NCI-H146 (cell line): ENCODE data around the gene OVOL2.
"Not testable (repeated sequence)": the region's sequence is repeated elsewhere in the genome, so short reads cannot be mapped to it uniquely, and the experiment has no call there.

Experiments
- DNase-seq: peaks from one replicate; lab custom pipeline; 2025; lab: John Stamatoyannopoulos, UW

Gene OVOL2

DNA sequence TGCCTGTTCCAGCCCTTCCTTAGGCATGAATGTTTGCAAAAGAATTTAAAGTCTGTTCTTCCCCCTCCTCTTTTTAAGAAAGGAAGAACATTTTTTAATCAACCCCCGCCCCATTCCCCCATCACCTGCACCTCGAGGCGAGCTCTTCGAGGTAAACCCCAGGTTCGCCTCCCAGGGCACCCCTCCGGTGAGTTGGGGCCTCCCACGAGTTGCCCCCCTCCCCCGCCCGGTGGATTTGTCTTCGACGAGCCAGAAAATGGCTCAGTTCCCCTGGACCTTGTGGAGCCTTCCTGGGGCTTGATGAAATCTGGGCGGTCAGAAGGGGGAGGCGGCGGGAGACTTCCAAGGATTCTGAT is 256 bp upstream of the OVOL2 start:
- DNase-seq, result peak; percentile 74

DNA sequence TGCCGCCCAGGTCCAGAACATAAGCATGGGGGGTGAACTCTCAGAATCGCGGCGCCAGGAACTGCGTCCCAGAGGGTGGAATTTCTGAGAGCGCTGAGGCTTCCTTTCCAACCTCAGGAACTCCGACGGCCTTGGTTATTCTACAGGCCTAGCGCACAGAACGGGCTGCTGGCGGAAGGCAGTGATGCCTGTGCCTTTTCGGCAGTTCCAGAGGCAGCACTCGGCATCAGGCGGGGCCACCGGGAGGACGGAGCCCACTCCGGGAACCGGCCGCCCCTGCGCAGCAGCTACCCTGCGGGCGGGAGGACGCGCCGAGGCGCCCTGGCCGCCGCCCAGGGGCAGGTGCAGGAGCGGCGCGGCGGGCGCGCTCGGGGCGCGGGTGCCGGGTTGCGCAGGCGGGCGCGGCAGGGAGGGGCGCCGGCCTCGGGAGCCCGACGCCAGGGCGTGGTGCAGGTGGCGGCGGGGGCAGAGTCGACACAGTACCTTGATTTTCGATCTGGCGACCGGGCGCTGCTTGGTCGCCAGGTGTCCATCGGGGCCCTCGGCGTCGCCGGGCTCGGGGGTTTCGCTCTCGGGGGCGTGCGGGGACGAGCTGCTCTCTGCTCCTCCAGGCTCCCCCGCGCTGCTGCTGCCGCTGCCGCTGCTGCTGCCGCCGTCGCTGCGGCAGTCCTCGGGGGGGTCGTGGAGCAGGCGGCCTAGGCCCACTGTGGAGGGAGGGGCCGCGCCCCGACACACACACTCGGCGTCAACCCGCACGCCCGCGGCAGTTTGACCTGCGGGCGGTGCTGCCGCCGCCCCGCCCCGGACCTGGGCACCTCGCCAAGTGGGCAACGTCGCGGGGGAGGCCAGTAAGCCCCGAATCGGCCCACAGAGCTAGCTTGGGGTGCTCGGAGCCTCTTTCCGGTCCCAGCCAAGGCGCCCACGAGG is 1.3 kb downstream of the OVOL2 start:
- peak; percentile 80 for DNase-seq

DNA sequence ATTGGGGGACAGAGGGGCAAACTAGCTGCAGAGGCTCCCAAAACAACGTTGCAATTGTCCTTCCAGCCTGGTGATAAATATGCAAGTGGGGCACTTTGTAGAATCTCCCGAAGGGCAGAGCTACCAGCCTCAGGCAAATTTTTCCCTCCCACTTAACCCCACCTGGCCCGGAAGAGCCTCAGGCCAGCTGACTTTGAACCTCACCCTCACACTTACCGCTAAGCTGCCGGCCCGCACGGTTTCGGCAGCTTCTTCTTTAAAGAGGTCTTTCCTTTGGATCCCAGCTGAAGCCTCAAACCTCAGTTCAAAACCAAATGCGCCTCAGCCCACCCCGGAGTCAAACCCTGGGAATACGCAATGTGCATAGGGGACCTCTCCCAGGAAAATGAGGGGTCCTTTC is 2.5 kb downstream of the OVOL2 start:
- no peak for DNase-seq

DNA sequence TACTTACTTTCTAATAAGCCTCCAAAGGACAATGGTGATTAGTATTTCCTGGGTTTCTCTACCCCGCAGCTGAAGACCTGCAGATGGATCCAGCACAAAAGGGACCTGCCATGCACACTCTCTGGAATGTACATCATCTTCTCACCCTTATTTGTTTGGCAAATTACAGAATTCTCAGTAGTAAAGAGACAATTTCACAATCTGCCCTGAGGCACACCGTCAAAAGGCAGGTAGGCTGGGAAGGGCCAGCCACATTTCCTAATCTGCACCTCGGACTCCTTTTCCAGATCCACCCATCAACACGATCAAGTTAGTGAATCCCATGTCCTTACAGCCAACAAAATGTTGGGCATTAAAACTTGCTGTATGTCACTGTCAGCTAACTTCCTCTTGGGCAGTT is 4.9 kb downstream of the OVOL2 start:
- DNase-seq, result no peak

DNA sequence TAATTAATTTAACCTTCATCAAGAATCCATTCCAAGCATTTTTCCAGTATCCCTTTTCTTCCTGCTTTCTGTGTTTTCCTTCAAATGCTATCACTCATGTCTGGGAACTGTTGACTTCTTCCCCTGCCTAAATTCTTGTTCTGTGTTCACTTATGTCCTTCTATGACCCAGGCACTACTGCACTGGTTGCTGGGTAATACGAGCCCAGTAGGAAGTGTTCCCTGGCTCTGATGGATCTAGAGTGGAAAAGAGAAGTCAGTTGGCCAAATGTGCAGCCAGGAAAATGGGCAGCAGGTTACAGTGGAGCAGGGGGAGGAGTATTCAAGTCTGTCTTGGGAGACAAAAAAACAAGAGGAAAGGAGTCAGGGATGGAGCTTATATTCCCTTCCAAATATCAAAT is 7.1 kb downstream of the OVOL2 start:
- DNase-seq, result no peak

DNA sequence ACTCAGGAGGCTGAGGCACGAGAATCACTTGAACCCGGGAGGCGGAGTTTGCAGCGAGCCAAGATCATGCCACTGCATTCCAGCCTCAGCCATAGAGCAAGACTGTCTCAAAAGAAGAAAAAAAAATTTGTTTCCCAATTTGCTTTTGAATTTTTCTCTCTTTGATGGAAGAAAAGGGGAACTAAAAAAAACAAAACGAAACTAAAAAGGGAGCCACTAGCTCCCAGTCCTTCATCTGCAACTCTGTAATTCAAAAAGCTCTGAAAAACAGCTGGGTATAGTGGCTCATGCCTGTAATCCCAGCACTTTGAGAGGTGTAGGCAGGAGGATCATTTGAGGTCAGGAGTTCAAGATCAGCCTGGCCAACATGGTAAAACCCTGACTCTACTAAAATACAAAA is 9.5 kb downstream of the OVOL2 start:
- no peak for DNase-seq

DNA sequence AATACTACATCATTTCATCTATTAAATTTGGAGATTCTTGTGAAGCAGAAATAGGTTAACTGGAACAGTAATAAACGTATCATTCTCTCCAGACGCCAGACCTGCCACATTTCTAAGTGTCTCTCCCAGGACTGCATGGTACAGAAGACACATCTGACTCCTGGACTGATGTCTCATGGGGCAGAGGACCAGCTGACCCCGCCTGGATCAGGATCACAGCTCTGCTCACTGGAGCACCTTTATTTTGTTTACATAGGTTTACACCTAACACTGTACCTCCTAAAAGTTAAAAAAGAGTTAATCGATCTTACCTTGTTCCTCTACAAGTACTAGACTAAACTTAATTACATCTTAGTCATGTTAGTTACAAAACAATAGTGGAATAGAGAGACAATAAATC is 11.2 kb downstream of the OVOL2 start:
- no peak for DNase-seq

DNA sequence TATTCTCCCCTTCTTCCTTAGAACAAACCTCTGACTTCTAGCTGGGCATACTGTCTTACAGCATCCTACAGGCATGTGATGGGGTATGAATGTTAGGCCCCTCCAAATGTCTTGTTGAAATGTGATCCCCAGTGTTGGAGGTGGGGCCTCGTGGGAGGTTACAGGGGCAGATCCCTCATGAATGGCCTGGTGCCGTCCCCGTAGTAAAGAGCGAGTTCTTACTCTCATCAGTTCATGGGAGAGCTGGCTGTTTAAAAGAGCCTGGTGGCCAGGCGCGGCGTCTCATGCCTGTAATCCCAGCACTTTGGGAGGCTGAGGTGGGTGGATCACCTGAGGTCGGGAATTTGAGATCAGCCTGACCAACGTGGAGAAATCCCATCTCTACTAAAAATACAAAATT is 15.5 kb downstream of the OVOL2 start:
- no peak for DNase-seq

DNA sequence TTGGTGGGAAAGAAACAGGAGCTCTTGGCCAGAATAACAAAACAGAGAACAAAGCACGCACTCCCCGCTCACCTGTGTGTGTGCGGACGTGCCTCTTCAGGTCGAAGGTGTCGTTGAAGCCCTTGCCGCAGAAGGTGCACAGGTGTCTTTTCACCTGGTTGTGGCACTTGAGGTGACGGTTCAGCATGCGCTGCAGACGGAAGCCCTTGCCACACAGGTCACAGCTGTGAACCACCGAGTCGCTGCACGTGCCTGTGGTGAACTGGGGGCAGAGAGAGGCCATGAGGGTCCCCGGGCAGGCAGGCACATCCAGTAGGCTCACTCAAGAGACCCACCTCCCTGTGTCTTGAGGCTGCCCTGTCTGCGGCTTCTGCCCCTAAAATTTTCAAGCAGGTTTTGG is 16.3 kb downstream of the OVOL2 start:
- DNase-seq, result no peak

DNA sequence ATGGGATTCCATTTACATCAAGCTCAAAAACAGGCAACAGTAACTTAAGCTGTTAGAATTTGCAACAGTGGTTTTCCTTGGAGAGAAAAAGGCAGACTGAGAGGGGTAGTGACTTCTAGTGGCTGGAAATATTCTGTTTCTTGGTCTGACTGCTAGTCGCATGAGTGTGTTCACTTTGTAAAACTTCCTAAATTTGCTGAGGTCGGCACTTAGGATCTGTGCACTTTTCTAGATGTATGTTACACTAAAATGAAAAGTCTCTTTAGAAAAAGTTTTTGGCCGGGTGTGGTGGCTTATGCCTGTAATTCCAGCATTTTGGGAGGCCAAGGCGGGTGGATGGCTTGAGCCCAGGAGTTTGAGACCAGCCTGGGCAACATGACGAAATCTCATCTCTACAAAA is 18.7 kb downstream of the OVOL2 start:
- DNase-seq, result no peak

DNA sequence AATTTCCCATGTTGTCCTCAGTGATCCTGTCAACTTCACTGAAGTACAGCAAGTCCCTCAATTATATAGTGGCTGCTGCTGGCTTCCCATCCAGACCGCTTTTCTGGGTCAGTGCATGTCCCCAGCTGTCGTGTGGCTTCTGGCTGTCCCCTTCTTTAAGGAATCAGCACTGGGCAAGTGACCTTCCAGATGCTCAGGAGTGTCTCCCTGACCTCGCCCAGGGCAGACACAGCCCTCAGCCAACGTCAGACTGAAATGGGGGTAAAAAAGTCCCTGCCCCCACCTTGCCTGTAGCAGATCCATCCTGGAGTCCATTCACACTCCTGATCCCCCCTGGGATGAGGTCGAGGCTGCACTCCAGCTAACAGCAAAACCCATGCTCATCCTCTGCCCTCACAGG is 23.7 kb downstream of the OVOL2 start:
- no peak for DNase-seq

DNA sequence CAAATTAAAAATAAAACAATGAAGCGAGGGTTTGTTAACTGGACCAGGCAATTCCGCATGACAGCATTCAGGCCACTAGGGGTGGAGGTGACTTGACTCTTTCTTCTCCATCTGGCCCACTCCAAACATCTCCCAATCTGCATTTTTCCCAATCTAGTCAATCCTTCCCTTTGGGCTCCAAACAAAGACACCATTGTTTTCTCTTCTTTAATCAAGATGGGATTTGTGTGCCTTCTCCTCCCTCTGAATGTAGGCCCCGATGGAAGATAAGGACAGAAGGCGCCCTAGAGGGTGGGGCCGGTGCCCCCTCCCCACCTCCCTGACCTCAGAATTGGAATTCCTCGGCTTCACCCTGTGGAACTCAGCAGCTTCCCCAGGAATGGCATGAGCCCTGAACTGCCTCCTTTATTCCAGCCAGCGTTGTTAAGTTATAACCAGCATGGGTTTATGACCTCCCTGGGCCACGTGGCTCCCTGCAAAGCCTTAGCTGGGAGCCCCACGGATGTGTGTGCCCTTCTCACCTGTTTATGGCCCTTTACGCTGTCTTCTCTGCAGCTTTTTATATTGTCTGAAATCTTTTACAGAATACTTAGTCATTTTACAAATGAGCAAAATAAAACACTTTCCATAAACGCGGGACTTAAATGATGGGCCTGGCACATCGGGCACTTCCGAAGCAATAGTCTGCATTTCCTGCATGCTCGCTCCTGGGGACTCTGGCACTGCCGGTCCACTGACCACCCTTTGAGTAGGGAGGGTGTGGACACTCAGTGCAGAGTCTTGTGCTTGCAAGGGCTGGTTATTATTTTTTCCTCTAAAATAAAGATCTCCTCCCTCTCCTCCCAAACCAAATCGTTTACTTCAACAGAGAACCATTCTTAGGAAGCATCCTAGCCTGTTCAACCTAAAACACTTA is 24.5 kb downstream of the OVOL2 start:
- no peak for DNase-seq

DNA sequence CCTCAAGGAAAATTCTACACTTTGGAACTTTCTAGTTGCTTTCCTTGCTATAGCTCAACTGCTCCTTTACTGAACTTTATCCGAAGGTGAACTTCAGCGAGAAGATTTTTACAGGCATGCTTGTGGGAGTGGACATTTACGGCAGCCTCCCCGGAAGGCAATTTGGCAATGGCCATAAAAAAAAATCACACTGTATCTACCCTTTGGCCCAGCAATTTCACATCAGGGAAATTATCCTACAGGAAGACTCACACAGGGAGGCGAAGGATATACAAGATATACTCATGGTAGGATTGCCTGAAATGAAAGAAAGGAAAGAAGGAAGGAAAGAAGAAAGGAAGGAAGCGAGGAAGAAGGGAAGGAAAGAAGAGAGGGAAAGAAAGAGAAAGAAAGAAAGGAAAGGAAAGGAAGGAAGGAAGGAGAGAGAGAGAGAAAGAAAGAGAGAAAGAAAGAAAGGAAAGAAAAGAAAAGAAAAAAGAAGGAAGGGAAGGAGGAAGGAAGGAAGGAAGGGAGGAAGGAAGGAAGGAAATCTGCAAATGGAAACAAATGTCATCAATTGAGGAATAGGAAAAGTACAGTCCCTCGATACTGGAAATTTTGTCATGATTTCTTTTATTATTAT is 25.7 kb downstream of the OVOL2 start:
- DNase-seq, result no peak

DNA sequence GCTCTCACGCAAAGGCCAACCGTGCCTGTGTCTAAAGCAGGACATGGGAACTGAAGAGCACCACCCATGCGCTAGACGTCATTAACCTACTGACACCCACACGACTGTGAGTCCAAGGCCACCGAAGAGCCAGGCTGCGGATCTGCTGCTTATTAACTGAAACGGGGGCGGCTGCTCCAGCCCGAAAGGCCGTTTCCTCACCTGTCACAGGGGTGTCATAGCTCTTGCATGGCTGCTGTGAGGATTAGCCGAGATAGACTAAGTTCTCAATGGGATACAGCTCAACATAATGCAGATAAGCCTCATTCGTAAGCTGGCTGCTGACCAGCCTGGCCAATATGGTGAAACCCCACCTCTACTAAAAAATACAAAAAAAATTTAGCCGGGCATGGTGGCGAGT is 26.7 kb downstream of the OVOL2 start:
- no peak for DNase-seq

DNA sequence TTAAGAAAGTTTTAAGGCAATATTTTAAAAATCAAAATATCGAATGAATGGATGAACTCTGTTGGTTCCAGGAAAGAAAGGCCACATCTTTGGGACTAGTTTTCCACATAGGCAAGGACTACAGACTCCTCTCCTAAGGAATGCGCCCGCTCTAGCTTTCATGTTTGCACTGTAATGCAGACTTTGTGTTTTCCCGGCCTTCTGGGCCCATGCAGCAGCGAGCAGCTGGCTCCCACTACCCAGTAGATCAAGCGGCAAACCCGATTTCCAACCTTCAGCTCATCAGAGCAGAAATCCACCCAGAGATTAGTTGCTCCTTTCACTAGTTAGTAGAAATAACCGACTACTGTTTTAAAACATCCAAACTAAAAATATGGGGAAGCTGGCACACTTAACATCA is 27.7 kb downstream of the OVOL2 start:
- no peak for DNase-seq

DNA sequence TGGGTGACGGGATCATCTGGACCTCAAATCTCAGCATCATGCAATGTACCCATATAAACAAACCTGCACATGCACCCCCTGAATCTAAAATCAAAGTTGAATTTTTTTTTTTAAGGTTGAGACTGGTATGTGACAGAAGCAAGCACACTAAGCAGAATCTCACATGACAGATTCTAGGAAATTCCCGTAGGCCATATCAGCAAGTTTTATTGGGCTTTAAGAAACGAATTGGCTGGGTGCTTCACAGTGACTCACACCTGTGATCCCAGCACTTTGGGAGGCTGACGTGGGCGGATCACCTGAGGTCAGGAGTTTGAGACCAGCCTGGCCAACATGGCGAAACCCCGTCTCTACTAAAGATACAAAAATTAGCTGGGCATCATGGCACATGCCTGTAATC is 30.7 kb downstream of the OVOL2 start:
- DNase-seq, result not testable (repeated sequence)

DNA sequence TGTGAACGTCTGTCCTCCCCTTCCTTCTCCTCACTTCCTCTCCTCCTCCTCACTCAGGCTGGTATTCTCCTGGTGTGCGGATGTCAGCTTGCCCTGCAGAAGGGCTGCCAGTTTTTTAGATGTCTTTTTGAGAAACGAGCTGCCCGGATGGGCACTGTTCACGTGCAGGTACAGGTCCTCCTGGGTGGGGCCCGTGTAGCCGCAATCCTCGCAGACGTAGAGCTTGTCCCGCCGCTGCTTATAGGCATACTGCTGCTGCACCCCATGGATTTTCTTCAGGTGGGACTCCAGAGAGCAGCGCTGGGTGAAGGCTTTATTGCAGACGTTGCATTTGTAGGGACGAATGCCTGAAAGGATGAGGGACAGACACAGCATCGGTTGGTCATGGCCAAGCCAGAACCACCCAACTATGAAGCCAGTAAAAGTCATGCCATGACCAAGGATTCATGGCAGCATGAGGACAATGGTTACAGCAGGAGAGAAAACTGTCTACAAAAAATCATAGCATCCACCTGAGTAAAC is 33.0 kb downstream of the OVOL2 start:
- no peak for DNase-seq

DNA sequence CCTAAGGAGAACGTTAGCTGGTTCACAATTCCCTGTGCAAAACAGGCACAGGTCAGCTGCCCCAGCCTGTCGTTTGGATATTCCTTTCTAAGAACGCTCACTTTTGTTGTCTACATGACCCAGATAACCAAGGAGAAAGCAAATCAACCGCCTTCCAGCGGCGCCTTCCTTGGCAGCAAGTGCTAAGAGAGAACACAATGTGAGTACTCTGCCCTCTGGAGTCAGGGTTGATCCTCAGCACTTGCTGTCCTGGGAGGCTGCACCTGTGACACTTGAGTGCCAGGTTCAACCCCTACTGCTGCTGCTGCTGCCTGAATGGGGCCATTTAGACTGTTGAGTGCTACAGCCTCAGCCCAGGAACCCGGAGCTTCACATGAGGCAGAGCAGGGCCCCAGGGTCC is 36.8 kb downstream of the OVOL2 start:
- no peak for DNase-seq

DNA sequence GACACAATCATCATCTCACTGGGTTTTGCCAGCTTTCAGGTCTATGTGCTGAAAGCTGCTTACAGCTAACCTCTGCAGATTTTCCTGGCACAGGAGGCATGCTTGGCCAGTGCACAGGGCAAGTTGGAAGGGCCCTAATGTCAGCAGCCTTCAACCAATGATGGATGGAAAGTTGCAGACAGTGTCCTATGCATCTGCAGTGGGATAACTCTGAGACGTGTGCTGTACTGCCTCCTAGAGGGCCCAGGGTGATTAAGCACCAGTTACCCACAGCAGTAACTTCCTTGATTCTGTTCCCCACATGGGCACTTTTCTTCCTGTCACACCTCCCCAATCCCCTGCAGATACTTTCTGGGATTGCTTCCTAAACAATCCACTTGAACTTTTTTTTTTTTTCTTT is 38.6 kb downstream of the OVOL2 start:
- DNase-seq, result no peak

DNA sequence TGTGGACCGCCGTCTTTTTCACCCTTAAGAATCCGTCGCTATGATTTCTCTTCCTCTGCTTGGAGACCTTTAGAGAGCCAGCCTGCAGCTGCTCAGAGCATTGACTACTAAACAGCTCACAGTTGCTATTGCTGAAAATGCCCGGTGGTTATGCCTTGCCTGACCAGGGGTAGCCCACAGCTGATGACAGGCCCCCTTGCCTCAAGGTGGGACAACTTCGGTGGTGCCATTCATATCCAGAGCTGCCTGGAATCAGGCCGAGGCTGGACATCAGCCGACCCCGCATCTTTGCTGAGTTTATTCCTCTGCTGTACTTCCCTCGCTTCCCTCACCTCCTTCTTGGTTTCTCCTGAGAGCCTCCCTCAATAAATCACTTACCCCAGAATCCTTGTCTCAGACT is 39.6 kb downstream of the OVOL2 start:
- DNase-seq, result no peak

DNA sequence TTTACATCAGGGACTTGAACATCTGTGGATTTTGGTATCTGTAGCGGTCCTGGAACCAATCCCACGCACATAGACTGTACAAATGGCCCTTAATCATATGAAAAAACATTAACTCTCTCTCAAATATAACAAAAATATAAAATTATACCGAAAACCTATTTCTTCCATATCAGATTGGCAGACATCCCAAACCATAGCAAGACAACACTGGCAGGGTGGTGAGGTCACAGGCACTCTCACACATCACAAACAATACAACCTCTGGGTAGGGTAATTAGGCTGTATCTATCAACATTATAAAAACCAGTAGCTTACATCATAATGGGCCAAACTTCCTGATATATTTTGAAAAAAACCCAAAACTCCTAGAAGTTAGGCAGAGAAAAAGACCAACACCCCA is 40.9 kb downstream of the OVOL2 start:
- DNase-seq, result no peak

DNA sequence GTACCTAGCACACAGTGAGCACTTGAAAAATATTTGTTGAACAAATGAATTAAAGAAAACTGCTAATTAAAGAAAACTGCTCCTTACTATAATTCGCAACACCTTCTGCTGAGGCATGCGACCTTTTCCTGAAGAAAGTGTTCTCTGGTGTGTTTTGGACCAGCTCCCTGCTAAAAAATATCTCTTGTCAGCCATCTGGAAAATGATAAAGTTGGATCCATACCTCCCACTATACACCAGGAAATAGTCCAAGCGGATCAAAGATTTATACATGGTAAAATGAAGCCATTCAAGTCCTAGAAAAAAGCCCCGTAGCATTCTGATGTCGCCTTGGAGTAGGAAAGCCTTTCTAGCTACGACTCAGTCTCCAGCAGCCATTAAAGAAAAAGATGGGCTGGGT is 43.3 kb downstream of the OVOL2 start:
- no peak for DNase-seq

DNA sequence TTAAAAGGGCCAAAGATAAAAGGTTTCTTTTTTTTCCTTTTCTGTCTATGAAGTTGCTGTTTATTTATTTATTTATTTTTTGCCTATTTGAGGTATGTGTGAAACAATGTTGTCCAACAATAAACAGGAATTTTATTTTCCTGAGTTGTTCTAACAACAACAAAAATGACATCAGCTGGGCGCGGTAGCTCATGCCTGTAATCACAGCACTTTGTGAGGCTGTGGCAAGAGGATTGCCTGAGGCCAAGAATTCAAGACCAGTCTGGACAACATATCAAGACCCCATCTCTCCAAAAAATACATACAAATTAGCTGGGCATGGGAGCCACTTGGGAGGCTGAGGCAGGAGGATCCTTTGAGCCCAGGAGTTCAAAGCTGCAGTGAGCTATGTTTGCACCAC is 44.8 kb downstream of the OVOL2 start:
- no peak for DNase-seq
